ENCODE measurements around the gene NDUFV2.
A peak's percentile ranks its signal among the peaks of the same experiment; 100 is the strongest.

Gene NDUFV2

DNA sequence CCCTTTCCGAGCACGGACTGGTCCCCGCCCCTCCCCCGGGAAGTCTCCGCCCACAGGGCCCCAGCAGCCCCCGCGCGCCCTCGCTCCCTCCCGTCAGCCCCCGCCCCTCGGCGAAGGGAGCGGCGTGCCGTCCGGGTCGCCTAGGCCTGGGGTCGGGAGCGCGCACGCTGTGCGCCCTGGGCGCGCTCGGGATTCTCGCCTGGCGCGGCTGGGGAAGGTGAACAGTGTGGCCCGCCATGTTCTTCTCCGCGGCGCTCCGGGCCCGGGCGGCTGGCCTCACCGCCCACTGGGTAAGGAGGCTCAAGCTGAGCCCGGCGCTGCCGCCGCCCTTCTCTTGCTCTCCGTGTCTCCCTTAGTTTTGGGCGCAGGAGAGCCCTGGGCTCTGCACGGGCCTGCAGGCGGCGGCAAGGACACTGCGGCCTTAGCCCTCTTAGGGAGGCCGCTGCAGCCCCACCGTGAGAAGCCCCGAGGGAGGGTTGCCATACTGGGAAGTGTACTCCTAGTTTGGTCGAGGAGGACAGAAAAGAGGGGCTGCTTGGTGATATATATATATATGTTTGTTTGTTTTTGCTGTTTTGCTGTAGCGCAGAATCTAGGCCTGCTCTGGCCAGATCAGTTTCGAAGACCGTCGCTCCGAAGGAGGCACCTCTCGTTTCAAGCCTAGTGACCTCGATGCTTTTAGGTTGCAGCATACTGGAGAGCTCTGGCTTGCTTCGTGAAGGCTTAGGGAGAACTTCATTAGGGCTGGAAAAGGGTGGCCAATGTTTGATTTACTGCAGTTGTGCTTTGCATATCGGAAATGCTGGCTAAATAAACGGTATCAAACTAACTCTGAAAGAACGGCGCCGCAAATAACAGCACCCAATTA is at the start of gene NDUFV2:
TSS of gene NDUFV2 (plus strand) at position 192 of the 868 bp plus-strand sequence. CDS start at position 237, 45 bp downstream.
- intact Hi-C loops (cut with DNase I) = loop anchor here (1.0 to 10.0 kb wide), 2 partner anchors 34 to 512 kb away; partner anchors contain the start of genes ANKRD12 and PPP4R1
- peak; percentile 84 to 99 (median 97) for DNase-seq

DNA sequence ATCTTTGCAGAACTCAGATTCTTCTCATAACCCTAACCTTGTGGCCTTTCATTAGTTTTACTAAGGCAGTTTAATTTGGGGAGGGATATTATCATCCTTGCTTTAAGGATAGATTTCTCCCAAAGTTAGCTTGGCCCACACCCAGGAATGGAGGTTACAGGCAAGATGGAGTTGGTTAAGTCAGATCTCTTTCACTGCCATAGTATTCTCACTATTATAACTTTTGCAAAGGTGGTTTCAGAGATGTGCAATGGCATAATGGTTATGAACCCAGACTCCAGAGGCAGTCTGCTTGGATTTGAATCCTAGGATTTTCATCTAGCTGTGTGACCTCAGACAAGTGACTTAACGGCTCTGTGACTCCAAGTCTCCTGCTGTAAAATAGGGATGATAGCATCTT is 48.7 kb upstream of the NDUFV2 start:
- intact Hi-C loops (cut with DNase I) = no loop called here
- DNase-seq = no peak

DNA sequence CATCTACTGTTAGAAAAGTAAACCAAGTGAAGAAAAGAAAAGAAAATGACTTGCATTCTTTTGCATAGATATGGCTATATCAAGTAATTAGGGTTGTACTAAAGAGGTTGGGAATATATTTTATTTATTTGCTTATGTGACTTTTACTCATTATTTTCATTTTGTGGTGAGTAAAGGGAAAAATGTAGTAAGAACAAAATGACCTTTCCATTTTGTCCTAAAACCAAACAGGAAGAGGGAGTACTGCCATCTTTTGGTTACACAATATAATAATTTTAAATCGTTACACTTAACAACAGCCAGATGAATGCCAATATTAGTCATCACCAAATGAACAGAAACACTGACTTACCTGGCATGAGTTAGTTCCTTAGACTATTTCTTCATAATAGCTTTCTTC is 47.3 kb upstream of the NDUFV2 start:
- intact Hi-C loops (cut with DNase I) = no loop called here
- DNase-seq = no peak

DNA sequence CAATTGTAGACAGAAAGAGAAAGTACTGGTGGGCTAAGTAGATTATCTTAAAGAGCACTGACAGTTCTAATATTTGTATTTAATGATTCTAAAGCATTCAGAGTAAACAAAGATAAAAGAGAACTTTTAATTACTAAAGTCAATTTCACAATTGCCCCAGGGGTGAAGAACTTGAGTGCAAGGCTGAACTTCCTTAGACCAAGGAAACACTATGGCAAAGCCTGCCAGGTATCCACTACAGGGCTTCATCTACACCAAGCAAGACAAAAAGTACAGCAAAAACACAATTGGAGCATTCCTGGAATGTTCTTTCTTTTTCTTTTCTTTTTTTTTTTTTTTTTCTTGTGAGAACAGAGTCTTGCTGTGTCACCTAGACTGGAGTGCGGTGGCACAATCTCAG is 46.9 kb upstream of the NDUFV2 start:
- intact Hi-C loops (cut with DNase I) = no loop called here

DNA sequence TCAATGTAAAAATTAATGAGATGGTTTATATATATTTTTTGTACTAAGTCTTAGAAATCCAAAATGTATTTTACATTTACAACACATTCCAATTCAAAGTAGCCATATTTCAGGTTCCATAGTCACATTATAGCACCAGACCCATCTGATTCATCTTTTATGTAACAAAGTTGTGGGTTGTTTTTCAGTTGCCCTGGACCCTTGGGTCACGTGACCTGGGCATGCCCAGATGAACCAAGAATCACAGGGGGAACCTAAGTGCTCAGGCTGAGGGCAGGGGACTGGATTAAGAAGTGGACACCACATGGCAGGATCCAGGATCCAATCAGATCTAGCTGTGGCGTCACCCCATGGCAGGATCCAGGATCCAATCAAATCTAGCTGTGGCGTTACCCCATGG is 44.9 kb upstream of the NDUFV2 start:
- DNase-seq = no peak
- intact Hi-C loops (cut with DNase I) = no loop called here

More for the DNA sequence above, 46.9 kb upstream of the NDUFV2 start:
- DNase-seq = no peak

DNA sequence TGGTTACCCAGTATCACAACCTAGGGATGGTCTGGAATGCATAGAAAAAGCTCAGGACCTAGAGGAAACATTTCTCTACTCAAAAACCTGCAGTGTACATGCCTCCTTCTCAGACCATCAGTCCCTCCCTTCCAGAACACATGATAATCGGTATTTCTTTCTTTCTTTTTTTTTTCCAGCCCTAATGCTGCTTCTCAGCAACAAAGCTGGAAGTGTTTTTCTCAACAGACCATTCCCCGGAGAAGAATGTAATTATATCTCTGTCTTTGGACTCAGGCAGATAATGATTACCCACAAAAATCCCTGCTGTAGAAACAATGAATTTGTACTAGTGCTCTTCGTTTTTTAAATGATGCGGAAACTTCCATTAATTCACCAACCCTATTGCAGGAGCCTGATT is 44.1 kb upstream of the NDUFV2 start:
- intact Hi-C loops (cut with DNase I) = no loop called here

DNA sequence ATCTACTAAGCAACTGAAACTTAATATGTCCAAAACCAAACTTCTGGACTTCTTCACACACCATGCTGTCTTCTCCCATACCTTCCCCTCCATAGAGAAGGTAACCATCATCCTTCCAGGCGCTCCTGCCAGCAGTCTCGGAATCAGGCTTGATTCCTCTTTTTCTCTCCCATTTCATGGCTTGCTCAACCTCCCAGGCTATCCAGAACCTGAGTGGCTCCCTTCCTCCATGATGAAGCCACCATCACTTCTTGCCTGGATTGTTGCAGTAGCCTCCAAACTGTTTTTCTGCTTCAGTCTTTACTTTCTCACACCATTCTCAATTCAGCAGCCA is 40.1 kb upstream of the NDUFV2 start:
- peak in 1 of 42 donors; percentile 26 for DNase-seq
- intact Hi-C loops (cut with DNase I) = no loop called here

More for the DNA sequence above, 44.1 kb upstream of the NDUFV2 start:
- DNase-seq = no peak

DNA sequence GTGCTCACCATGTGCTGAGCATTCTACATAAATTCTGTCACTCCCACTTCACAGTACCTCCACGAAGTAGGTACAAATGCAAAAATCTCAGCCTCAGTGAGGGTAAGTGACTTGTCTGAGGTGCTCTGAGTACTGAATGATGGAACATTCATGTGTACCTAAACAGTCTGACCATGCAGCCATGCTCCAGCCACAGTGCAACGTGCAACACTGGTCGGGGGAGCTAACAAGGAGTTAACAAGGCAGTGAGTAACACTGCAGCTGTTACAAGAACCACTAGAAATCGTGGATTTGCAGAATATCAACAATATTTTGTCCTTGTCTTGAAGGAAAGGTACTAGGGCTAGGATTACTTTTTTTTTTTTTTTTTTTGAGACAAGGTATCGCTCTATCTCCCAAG is 36.6 kb upstream of the NDUFV2 start:
- peak in 1 of 42 donors; percentile 21 for DNase-seq
- intact Hi-C loops (cut with DNase I) = no loop called here

DNA sequence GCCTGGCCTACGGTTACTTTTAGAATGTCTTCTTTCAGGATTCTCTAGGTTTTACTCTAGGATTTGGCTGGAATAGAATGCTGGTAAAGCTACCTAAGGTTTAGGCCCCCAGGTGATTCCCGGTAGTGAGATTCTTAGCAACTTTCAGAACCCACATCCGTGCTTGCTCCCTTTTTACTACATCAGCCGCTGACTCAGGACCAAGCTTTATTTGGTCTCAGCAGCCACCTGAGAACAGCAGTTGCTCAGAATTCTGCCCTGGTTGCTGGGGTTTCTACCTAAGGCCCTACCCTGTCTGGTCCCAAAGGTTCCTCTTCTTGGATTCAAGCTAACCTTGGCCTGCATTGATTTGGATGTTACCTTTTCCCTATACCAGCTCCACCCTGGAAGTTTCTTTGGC is 36.1 kb upstream of the NDUFV2 start:
- no peak for DNase-seq
- intact Hi-C loops (cut with DNase I) = no loop called here

DNA sequence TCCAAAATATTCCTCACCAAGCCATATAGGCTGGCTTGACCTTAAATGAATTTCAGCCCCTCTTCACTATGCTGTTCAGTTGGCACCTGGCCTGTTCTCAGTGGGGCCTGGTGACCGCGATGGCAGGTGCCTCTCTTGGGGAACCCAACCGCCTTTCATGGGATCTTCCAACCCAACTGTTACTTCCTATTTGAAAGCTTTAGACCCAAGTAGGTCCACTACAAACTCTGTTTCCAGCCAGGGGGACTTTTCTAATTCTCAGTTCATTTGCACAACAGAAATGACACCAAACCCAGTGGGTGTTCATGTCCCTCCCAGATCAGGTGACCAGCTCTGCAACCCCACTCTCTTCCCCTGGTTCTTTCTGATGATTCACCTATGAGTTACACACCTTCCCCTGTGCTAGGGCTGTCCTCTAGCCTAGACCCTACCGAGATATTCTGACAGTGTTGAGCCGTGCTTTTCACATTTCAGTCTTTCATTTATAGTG is 35.6 kb upstream of the NDUFV2 start:
- intact Hi-C loops (cut with DNase I) = no loop called here
- no peak for DNase-seq

DNA sequence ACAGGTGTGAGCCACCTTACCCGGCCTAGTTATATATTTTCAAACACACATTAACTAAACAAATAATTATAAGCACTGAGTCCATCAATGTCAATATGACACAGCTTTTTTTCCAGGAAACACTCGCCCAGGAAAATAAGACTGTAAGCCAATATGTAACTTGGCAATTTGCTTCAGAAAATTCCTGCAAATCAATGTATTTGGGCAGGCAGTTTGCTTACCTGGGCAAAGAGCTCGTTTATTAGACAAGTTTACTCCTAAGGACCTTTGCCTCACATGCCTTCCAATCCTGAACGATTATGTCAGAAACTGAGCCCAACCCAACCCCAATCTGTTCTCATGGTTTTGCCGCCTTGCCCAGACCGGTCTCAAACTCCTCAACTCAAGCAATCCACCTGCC is 34.7 kb upstream of the NDUFV2 start:
- intact Hi-C loops (cut with DNase I) = no loop called here

DNA sequence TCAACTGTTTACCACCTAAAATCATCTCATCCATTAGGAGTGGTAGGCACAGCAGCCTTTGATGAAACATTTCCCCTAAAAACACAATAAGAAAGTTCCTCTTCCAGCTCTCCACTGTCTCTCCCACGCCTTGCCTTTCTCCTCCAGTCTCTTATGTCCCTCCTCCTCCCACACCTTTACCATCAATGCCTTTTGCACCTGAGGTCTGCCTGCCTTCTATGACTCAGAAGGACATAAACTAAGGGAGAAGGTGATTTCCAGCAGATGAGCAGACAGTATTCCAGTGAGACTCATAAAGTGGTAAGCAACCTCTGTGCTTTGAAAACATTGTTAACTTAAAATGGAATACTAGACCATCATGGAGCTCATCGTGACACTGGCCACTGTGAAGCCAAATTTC is 34.2 kb upstream of the NDUFV2 start:
- intact Hi-C loops (cut with DNase I) = no loop called here
- DNase-seq = no peak

More for the DNA sequence above, 34.7 kb upstream of the NDUFV2 start:
- DNase-seq = no peak

DNA sequence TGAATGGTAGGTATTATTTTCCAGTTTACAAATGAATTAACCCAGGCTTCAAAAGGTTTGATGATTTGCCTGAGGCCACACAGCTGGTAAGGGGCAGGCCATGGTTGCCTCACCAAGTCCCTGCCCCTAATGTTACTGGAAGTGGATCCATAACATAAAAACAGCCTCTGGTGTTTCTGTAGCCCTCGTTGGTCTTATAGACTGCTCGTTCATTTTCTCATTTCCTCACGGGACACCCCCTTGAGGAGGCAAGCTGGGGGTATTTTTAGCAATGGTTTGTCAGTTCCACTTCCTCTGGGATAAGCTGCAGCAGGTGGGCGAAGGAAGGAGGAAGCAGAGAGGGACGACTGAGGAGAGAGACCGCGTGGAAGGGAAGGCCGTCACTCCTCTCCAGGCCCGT is 32.9 kb upstream of the NDUFV2 start:
- intact Hi-C loops (cut with DNase I) = no loop called here

DNA sequence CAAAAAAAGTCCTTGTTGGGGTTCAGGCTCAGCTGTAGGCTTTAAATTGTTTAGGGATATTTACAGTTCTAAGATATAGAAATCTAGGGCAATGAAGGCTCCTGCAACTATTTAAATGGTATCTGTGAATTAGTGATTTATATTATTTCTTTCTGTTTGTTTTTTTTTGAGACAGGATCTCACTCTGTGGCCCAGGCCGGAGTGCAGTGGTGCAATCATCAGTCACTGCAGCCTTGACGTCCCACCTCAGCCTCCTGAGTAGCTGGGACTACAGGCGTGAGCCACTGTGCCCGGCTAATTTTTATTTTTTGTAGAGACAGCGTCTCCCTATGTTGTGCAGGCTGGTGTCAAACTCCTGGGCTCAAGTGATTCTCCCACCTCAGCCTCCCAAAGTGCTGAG is 32.3 kb upstream of the NDUFV2 start:
- DNase-seq = no peak
- intact Hi-C loops (cut with DNase I) = no loop called here

More for the DNA sequence above, 32.9 kb upstream of the NDUFV2 start:
- no peak for DNase-seq

DNA sequence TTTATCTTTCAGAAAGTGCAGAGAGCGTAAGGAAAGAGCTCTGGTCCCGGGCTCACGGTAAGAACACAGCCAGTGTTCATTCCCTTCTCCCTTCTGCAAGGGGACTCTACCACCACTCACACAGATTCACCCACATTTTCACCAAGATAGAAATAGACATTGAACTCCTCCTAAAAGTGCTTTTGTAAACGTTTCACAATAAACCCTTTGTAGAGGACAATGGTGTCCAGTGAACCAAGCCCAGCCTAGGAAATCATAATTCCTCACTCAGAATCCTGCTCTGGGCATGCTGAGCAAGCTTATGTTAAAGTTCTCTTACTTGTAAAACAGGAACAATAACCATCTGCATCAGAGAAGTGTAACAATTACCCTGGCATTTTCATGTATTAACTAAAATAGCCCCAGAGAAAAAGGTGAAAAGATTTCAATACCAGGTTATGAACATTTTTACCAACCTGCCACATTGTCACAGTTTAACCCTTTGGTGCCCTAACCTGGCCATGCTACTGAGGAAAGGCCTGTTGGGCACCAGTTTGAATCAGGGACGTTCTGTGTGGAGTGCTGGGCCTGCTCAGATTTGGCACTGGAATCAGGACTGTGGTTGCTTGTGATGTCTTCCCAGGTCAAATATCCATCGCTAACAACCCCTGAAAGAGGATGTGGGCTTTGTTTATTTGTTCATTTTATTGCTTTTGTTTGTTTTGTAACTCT is 22.5 kb upstream of the NDUFV2 start:
- intact Hi-C loops (cut with DNase I) = loop anchor here (5.0 kb wide), 1 partner anchor 67 kb away; no protein-coding TSS in a partner anchor

DNA sequence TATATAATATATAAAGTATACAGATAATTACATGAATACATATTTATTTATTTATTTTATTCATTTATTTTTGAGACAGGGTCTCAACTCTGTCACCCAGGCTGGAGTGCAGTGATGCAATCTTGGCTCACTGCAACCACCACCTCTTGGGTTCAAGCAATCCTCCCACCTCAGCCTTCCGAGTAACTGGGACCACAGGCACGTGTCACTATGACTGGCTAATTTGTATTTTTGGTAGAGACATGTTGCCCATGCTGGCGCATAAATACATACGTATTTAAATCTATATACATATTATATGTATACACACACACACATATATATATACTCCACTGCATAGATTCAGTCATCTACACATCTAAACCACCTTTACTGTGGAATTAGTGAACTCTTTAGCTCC is 20.6 kb upstream of the NDUFV2 start:
- intact Hi-C loops (cut with DNase I) = no loop called here
- DNase-seq = no peak

More for the DNA sequence above, 22.5 kb upstream of the NDUFV2 start:
- peak in 10 of 42 donors; percentile 6 to 63 (median 25) for DNase-seq

DNA sequence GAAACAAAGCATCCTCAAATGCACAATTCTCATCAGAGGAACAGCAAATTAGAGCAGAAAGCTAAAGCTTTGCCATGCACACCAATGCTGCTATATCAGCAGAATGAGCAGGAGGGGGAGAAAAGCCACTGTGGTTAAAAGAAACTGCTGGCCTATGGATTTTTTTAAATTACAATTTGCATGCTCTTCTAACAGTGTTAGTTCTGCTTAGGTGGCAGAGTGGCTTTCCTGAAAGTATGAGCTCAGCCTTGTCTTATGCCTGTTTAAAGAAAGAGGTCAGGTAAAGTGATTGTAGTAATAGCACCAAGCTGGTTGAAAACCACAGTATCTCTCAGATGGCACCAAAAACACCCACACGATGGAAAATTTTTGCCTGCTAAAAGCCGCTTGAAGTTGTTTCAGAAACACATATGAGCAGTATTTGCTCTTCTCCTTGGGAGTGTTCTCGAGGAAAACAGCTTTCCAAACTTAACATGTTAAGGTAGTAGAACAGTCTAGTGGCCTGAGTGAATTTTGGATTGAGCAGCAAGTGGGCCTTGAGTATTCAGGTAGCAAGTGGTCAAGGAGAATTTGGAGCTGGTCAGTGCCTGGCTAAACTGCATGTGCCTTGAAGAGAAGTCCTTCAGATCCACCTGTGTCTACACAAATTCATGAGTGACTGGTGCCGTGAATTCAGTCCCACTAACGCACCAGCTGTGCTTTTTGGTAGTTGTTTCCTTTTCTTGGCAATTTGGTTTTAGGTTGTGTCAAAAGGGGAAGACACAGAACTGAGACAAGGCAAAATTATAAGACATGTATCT is 19.6 kb upstream of the NDUFV2 start:
- DNase-seq = no peak
- intact Hi-C loops (cut with DNase I) = no loop called here

DNA sequence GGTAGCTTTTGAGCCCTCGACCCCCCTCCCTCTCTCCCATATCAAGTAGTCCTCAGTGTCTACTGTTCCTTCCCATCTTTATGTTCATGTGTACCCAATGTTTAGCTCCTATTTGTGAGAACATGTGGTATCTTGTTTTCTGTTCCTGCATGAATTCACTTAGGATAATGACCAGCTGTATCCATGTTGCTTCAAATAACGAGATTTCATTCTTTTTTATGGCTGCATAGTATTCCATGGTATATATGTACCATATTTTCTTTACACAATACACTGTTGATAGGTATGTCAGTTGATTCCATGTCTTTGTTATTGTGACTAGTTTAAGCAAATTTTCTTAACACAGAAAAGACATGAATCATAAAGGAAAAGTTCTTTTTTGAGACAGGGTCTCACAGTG is 16.5 kb upstream of the NDUFV2 start:
- DNase-seq = no peak
- intact Hi-C loops (cut with DNase I) = no loop called here

DNA sequence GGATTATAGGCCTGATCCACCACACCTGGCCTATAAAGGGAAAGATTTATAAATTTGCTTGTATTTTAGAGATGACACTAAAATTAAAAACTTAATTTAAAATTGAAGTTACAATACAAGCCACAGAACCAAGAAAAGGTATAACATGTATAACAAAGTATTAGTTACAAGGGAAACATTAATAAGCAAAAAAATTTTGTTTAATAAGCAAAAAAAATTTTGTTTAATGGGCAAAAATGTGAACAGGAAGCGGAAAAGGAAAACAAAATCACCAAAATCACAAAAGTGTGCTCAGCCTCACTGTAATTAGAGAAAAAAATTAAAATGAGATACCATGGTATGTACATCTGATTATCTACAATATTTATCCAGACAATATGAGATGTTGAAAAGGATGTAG is 15.9 kb upstream of the NDUFV2 start:
- DNase-seq = no peak
- intact Hi-C loops (cut with DNase I) = no loop called here
